Panc1 (cell line): ENCODE measurements around the gene P3H3. TPM values are rescaled to one million over a fixed set of nuclear protein-coding genes. Genes with fewer than 3 reads are reported as not detected.

Experiments used
- ATAC-seq: fragments of 200-7000 bp; cut with Tn5 transposase; 2 replicates; pipeline ENCODE4 v1.9.1; 2020; ENCODE audit warnings: mild to moderate bottlenecking, moderate library complexity
- BruUV-seq: library from RNA; stranded (reverse); fragments of 400-500 nt; replicated peaks from 2 replicates; lab custom pipeline; 2021; lab: Mats Ljungman, UMichigan
- CTCF ChIA-PET: fragments of 300-600 bp; sonication (Branson Sonifier 250); formaldehyde crosslinking; loops from one replicate; lab custom pipeline; 2022; ENCODE audit warnings: antibody characterized with exemption; lab: Charles Lee
- POLR2A ChIA-PET: fragments of 300-600 bp; sonication (Branson Sonifier 250); formaldehyde crosslinking; loops from one replicate; lab custom pipeline; 2022; ENCODE audit warnings: antibody characterized with exemption; lab: Charles Lee
- DNase-seq: peaks from one replicate; pipeline ENCODE4 v3.0.0-alpha.2; 2010; ENCODE audit warnings: low read depth, low spot score
- H3K27ac ChIP-seq: 2 replicates; pipeline ENCODE4 v1.5.1; 2011; ENCODE audit warnings: mild to moderate bottlenecking, low read length, inconsistent platforms
- H3K27me3 ChIP-seq: fragments of 200-500 bp; sonication (Bioruptor generic); 2 replicates; pipeline ENCODE4 v1.6.0; 2014; ENCODE audit warnings: low read length, inconsistent platforms; ENCODE audit not compliant: control insufficient read depth, insufficient read depth
- H3K36me3 ChIP-seq: fragments of 200-500 bp; sonication (Bioruptor generic); 2 replicates; pipeline ENCODE4 v1.5.1; 2014; ENCODE audit warnings: inconsistent platforms, mild to moderate bottlenecking, low read length, moderate library complexity; ENCODE audit not compliant: control insufficient read depth, insufficient read depth
- H3K4me1 ChIP-seq: 2 replicates; pipeline ENCODE4 v1.5.1; 2011; ENCODE audit warnings: inconsistent platforms, mild to moderate bottlenecking, low read length, moderate library complexity; ENCODE audit not compliant: control insufficient read depth, insufficient read depth
- H3K4me3 ChIP-seq, 2 experiments: 2 replicates each; pipeline ENCODE4 v1.5.1; 2011 to 2012; ENCODE audit warnings: low read depth in 2 of 2, low read length in 2 of 2, mild to moderate bottlenecking in 2 of 2, inconsistent platforms in 1 of 2, moderate library complexity in 1 of 2
- H3K9me3 ChIP-seq: fragments of 200-500 bp; sonication (Bioruptor generic); 2 replicates; pipeline ENCODE4 v1.5.1; 2014; ENCODE audit warnings: low read depth, mild to moderate bottlenecking, inconsistent platforms, low read length, moderate library complexity; ENCODE audit not compliant: control insufficient read depth, insufficient read depth
- POLR2AphosphoS5 ChIP-seq: IDR thresholded peaks from 2 replicates; pipeline ENCODE4 v1.6.1; 2012; ENCODE audit warnings: mild to moderate bottlenecking, low read depth, low read length, moderate library complexity
- SIN3A ChIP-seq: IDR thresholded peaks from 2 replicates; pipeline ENCODE4 v1.6.1; 2012; ENCODE audit warnings: low read depth, mild to moderate bottlenecking, low read length, moderate library complexity, borderline replicate concordance; ENCODE audit not compliant: insufficient read depth
- TCF7L2 ChIP-seq: IDR thresholded peaks from 2 replicates; pipeline ENCODE4 v1.6.1; 2011; ENCODE audit warnings: mild to moderate bottlenecking, low read depth, low read length, inconsistent platforms
- in situ Hi-C: cut with HindIII; loops from 2 replicates; pipeline ENCODE4 v1.10.0; 2016; ENCODE audit warnings: low sequenced_read_pairs, low pct_unique_long_range_greater_than_20kb
- intact Hi-C: fragments of 100-400 bp; cut with micrococcal nuclease; formaldehyde crosslinking; loops from one replicate; pipeline ENCODE4 v1.10.0; 2022; ENCODE audit not compliant: unreplicated experiment
- total RNA-seq: library from RNA; stranded (reverse); gene quantifications from one replicate; pipeline ENCODE4 v1.2.1, GENCODE V29; 2021; ENCODE audit not compliant: unreplicated experiment
- TF ChIP-seq, protein P1 (sequence below): fragments of 450-650 bp; IDR thresholded peaks from 2 replicates; pipeline ENCODE4 v1.5.1; 2017; ENCODE audit warnings: mild to moderate bottlenecking
- TF ChIP-seq, protein P2 (sequence below), 2 experiments: IDR thresholded peaks; 2 replicates each; pipeline ENCODE4 v1.6.1; 2011 to 2012; ENCODE audit warnings: low read depth in 2 of 2, control low read depth in 1 of 2, low read length in 1 of 2, mild to moderate bottlenecking in 1 of 2, moderate library complexity in 1 of 2; ENCODE audit not compliant: insufficient read depth in 1 of 2

P3H3 gene
- total RNA-seq, 1 experiment from 2014 or later: 11.0 TPM

DNA sequence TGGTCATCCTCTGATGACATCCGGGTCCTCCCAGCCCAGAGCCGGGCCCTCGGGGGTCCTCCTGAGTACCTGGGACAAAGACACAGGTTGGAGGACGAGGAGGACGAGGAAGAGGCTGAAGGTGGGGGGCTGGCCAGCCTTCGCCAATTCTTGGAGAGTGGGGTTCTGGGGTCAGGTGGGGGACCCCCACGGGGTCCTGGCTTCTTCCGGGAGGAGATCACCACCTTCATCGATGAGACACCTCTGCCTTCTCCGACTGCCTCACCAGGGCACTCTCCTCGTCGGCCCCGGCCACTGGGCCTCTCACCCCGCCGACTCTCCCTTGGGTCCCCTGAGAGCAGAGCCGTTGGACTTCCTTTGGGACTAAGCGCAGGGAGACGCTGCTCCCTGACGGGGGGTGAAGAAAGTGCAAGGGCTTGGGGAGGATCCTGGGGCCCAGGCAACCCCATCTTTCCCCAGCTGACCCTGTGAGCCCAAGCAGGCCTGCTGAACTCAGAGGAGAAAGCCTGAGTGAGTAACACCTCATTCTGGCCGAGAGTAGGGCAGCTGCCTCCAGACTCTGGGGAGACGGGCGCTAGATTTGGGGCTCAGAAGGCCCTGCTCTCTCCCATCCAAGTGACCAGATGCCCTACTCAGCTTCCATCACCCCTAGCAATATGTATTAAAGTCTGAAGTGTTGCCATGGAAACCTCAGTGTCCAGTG lies 1.3 kb upstream of the P3H3 start:
- in situ Hi-C loops: no loop called here
- TF ChIP-seq, protein P1, sequence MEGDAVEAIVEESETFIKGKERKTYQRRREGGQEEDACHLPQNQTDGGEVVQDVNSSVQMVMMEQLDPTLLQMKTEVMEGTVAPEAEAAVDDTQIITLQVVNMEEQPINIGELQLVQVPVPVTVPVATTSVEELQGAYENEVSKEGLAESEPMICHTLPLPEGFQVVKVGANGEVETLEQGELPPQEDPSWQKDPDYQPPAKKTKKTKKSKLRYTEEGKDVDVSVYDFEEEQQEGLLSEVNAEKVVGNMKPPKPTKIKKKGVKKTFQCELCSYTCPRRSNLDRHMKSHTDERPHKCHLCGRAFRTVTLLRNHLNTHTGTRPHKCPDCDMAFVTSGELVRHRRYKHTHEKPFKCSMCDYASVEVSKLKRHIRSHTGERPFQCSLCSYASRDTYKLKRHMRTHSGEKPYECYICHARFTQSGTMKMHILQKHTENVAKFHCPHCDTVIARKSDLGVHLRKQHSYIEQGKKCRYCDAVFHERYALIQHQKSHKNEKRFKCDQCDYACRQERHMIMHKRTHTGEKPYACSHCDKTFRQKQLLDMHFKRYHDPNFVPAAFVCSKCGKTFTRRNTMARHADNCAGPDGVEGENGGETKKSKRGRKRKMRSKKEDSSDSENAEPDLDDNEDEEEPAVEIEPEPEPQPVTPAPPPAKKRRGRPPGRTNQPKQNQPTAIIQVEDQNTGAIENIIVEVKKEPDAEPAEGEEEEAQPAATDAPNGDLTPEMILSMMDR: no peak
- no peak for TF ChIP-seq POLR2AphosphoS5
- no peak for TF ChIP-seq TCF7L2
- no peak for TF ChIP-seq SIN3A
- TF ChIP-seq, protein P2, sequence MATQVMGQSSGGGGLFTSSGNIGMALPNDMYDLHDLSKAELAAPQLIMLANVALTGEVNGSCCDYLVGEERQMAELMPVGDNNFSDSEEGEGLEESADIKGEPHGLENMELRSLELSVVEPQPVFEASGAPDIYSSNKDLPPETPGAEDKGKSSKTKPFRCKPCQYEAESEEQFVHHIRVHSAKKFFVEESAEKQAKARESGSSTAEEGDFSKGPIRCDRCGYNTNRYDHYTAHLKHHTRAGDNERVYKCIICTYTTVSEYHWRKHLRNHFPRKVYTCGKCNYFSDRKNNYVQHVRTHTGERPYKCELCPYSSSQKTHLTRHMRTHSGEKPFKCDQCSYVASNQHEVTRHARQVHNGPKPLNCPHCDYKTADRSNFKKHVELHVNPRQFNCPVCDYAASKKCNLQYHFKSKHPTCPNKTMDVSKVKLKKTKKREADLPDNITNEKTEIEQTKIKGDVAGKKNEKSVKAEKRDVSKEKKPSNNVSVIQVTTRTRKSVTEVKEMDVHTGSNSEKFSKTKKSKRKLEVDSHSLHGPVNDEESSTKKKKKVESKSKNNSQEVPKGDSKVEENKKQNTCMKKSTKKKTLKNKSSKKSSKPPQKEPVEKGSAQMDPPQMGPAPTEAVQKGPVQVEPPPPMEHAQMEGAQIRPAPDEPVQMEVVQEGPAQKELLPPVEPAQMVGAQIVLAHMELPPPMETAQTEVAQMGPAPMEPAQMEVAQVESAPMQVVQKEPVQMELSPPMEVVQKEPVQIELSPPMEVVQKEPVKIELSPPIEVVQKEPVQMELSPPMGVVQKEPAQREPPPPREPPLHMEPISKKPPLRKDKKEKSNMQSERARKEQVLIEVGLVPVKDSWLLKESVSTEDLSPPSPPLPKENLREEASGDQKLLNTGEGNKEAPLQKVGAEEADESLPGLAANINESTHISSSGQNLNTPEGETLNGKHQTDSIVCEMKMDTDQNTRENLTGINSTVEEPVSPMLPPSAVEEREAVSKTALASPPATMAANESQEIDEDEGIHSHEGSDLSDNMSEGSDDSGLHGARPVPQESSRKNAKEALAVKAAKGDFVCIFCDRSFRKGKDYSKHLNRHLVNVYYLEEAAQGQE (IDR thresholded peaks at IDR 0.05; ENCODE audit: insufficient read depth in 1 of 2, low read depth in 2 of 2, low read length in 1 of 2): no peak
- H3K9me3 ChIP-seq: no peaks in the 10 kb centered on the region
- DNase-seq (no peak), ATAC-seq (no peak)
- intact Hi-C loops: loop anchor here (5.0 kb wide), 1 partner anchor 75 kb away; the partner anchor contains the start of gene MLF2
- H3K4me1 ChIP-seq: peaks cover 10% of the 10 kb centered on the region; the same call in 1 of the 2 replicates
- no peaks in the 10 kb centered on the region for H3K36me3 ChIP-seq
- H3K27me3 ChIP-seq: no peaks in the 10 kb centered on the region
- 0 out of 2 replicates have a peak overlapping the region, but pooled peaks have one; percentile 29 for H3K27ac ChIP-seq
- POLR2A ChIA-PET: no interaction called here
- CTCF ChIA-PET: no interaction called here
- no TSS peak for BruUV-seq
- no peak overlapping the region for H3K4me3 ChIP-seq

DNA sequence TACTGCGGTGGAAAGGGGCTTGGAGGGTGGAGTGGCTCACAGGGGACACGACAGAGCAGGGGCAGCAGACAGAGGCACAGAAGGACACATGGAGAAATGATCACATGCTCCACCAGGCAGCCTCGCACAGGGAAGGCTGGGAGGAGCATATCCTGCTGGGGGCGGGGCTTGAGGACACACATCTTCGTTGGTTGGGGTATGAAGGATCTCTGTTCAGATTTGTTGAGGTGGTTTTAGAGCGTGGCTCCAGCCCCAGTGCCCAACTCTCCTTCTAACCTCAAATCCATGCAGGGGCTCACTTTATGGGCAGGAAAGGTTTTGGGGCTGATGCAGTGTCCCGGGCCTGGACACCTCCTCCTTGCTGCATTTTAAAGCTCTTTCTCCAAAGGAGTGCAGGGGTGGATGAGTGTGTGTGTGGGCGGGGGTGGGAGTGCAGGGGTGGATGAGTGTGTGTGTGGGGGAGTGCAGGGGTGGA lies 733 bp upstream of the P3H3 start:
- BruUV-seq: no TSS peak
- Histone ChIP-seq H3K4me1 (peaks cover 10% of the 10 kb centered on the region; the same call in 1 of the 2 replicates), H3K27ac (0 out of 2 replicates have a peak overlapping the region, but pooled peaks have one; percentile 29), H3K9me3 (no peaks in the 10 kb centered on the region), H3K4me3 (no peak overlapping the region; a peak in 1 of 4 replicates), H3K36me3 (no peaks in the 10 kb centered on the region), H3K27me3 (no peaks in the 10 kb centered on the region)
- in situ Hi-C loops: no loop called here
- ChIA-PET CTCF (no interaction called here), POLR2A (no interaction called here)
- intact Hi-C loops: loop anchor here (5.0 kb wide), 1 partner anchor 75 kb away; the partner anchor contains the start of gene MLF2
- DNase-seq (no peak), ATAC-seq (peak; percentile 49)
- TF ChIP-seq TCF7L2: no peak
- TF ChIP-seq, protein P2 (IDR thresholded peaks at IDR 0.05; ENCODE audit: insufficient read depth in 1 of 2, low read depth in 2 of 2, low read length in 1 of 2): no peak
- no peak for TF ChIP-seq SIN3A
- TF ChIP-seq, protein P1: no peak
